ENCODE results near the gene POU5F1. TPM values are rescaled to one million over a fixed set of nuclear protein-coding genes. Genes with fewer than 3 reads are reported as not detected.
"Not testable (repeated sequence)": the region's sequence is repeated elsewhere in the genome, so short reads cannot be mapped to it uniquely, and the experiment has no call there.

POU5F1 gene
- total RNA-seq, 1 donor from 2014 or later, result 0.53 TPM

GRCh38 chr6:31173406-31173805, 2.9 kb upstream of the POU5F1 start:
- FAIRE-seq, result no peak

DNA sequence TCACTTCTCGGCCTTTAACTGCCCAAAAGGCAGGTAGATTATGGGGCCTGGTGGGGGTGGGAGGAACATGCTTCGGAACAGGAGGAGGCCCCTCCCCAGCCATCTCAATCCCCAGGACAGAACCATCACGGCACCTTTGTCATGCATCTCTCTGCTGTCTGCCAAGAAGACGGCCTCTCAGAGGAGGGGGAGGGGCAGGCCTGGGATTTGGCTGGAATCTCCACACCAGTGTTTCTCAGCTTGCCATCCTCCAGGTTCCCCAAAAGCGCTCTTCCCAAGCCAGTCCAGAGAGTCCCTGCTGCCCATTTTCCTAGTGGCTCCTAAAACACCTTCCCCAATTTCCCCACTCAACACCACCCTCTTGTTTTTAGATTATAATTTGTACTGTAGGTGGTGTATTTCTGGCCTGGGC, 2.5 kb upstream of the POU5F1 start:
- Histone ChIP-seq H3K4me3 (ENCODE audit: low read depth, low read length) (no peak overlapping the region), H3K36me3 (ENCODE audit: control insufficient read depth, insufficient read depth, low read length) (peaks cover 3% of the 10 kb centered on the region), H3K27me3 (ENCODE audit: control insufficient read depth, insufficient read depth, low read length) (no peaks in the 10 kb centered on the region)
- TF ChIP-seq, protein P1, sequence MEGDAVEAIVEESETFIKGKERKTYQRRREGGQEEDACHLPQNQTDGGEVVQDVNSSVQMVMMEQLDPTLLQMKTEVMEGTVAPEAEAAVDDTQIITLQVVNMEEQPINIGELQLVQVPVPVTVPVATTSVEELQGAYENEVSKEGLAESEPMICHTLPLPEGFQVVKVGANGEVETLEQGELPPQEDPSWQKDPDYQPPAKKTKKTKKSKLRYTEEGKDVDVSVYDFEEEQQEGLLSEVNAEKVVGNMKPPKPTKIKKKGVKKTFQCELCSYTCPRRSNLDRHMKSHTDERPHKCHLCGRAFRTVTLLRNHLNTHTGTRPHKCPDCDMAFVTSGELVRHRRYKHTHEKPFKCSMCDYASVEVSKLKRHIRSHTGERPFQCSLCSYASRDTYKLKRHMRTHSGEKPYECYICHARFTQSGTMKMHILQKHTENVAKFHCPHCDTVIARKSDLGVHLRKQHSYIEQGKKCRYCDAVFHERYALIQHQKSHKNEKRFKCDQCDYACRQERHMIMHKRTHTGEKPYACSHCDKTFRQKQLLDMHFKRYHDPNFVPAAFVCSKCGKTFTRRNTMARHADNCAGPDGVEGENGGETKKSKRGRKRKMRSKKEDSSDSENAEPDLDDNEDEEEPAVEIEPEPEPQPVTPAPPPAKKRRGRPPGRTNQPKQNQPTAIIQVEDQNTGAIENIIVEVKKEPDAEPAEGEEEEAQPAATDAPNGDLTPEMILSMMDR (IDR thresholded peaks at IDR 0.05; ENCODE audit: insufficient read depth, low read length, severe bottlenecking), result no peak
- DNase-seq (ENCODE audit: low read depth), result no peak
- FAIRE-seq, result no peak

More at GRCh38 chr6:31173406-31173805, 2.9 kb upstream of the POU5F1 start:
- DNase-seq (ENCODE audit: low read depth), result no peak
- peaks cover 3% of the 10 kb centered on the region for H3K36me3 ChIP-seq (ENCODE audit: control insufficient read depth, insufficient read depth, low read length)
- TF ChIP-seq, protein P1 (IDR thresholded peaks at IDR 0.05; ENCODE audit: insufficient read depth, low read length, severe bottlenecking), result no peak
- H3K4me3 ChIP-seq (ENCODE audit: low read depth, low read length), result no peak overlapping the region
- H3K27me3 ChIP-seq (ENCODE audit: control insufficient read depth, insufficient read depth, low read length), result no peaks in the 10 kb centered on the region

GRCh38 chr6:31171931-31172905, 1.7 kb upstream of the POU5F1 start:
- TF ChIP-seq, protein P1 (IDR thresholded peaks at IDR 0.05; ENCODE audit: insufficient read depth, low read length, severe bottlenecking), result no peak
- FAIRE-seq, result no peak
- Histone ChIP-seq H3K4me3 (ENCODE audit: low read depth, low read length) (no peak overlapping the region), H3K27me3 (ENCODE audit: control insufficient read depth, insufficient read depth, low read length) (no peaks in the 10 kb centered on the region), H3K36me3 (ENCODE audit: control insufficient read depth, insufficient read depth, low read length) (peaks cover under 1% of the 10 kb centered on the region)
- DNase-seq (ENCODE audit: low read depth), result no peak

- FAIRE-seq (no peak), DNase-seq (ENCODE audit: low read depth) (no peak)
- no peaks in the 10 kb centered on the region for H3K27me3 ChIP-seq (ENCODE audit: control insufficient read depth, insufficient read depth, low read length)
- H3K36me3 ChIP-seq (ENCODE audit: control insufficient read depth, insufficient read depth, low read length), result no peaks in the 10 kb centered on the region
- TF ChIP-seq, protein P1 (IDR thresholded peaks at IDR 0.05; ENCODE audit: insufficient read depth, low read length, severe bottlenecking), result no peak
- no peak overlapping the region for H3K4me3 ChIP-seq (ENCODE audit: low read depth, low read length)
These were observed 647 bp upstream of the POU5F1 start for GRCh38 chr6:31170987-31171671.

DNA sequence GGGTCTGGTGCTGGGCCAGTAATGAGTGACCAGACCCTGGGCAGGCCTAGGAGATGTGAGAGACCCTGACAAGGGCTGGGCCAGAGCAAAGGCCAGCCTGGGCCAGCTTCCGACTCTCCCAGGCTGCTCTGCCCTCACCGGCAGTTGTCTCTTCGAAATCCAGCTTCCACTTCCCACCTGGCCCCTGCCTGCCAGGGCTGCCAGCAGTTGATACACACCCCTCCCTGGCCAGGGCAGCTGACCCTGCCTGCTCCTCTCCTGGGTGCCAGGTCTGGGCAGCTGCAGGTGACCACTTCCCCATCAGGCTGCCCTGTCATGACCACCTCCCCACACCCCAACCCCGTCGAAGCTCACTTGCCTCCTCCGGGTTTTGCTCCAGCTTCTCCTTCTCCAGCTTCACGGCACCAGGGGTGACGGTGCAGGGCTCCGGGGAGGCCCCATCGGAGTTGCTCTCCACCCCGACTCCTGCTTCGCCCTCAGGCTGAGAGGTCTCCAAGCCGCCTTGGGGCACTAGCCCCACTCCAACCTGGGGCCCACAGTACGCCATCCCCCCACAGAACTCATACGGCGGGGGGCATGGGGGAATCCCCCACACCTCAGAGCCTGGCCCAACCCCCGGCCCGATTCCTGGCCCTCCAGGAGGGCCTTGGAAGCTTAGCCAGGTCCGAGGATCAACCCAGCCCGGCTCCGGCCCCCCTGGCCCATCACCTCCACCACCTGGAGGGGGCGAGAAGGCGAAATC, 453 bp downstream of the POU5F1 start:
- not testable (repeated sequence) for FAIRE-seq; DNase-seq (ENCODE audit: low read depth); H3K27me3 ChIP-seq (ENCODE audit: control insufficient read depth, insufficient read depth, low read length); H3K4me3 ChIP-seq (ENCODE audit: low read depth, low read length); H3K36me3 ChIP-seq (ENCODE audit: control insufficient read depth, insufficient read depth, low read length)
